Stimulated activated CD4-positive, alpha-beta T cell treated with anti-CD3 and anti-CD28 coated beads, TNF-alpha, amount 100 ng/mL, for 24 hours (primary cell): ENCODE results near the gene GREM2.

Experiments
- DNase-seq, 3 experiments: peaks; one replicate each; pipeline ENCODE4 v3.0.0-alpha.2; 2020; ENCODE audit warnings: low read depth in 3 of 3

Gene GREM2

DNA sequence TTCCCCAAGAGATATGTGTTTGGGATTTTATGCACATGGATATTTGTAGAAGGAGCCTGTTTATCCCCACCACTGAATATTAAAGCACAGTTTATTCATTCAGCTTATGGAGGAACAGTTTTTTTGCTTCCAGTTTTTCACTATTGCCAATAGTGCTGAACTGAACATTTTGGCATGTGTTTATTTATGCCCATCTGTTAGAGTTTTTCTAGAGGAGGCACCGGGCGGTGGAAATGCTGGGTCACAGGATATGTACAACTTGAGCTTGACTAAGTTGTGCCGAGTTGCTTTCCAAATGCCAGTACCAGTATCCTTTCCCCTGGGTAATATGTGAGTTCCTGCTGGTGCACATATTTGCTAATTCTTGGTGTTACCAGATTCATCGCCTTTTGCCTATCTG, 111.3 kb downstream of the GREM2 start:
- DNase-seq: no peak

DNA sequence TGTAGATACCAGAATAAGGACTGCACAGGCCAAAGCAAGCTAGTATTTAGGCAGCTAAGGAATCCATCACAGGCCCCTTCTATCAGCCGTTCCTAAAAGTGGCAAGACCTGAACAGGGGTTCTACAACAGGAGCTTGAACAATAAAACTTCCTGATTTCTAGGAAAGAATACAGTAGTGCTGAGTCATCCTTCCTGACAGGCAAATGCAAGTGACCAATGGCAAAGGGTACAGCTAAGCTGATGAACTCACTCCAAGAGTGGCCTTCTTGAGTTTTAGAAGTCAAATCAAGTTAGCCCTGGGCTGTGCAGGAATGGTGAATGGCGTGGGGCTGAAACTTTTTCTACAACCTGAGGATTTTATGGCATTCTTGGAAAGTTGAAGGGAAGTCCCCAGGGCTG, 112.9 kb downstream of the GREM2 start:
- DNase-seq: no peak

DNA sequence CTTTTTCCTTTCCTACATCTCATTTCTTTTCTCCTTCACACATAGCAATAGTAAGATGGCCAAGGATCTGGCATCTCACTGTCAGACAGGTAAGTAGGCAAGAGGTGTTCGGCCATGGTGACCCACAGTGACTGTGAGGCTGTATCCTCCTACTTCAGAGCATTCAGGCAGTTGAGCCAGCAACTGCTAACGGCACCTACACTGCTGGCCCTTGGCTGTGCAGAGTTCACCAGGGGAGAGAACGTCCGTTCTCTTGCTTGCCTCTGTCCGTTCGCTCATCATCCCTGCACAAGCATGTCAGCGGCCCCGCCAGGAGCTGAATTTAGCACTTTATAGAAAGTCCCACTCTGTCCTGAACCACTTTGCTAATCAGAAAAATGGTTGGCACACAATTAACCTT, 113.6 kb downstream of the GREM2 start:
- no peak for DNase-seq

DNA sequence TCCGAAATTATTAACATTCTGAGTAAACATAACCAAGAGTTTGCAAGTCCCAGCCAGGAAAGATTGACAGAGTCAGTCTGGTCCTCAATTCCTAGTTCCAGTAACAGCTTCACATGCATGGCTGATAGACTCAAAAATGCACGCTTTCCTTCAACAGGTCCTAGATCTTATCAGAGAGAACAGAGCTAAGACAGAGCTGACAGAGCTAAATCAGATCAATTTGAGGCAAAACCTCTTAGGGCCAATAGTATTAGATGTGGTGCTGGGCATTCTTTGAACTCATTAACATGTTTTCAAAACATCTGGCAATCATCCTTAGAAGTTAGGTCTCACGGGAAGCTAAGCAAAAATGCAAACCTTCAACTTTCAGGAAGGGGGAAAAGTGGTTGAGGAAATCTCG, 114.0 kb downstream of the GREM2 start:
- DNase-seq: no peak

DNA sequence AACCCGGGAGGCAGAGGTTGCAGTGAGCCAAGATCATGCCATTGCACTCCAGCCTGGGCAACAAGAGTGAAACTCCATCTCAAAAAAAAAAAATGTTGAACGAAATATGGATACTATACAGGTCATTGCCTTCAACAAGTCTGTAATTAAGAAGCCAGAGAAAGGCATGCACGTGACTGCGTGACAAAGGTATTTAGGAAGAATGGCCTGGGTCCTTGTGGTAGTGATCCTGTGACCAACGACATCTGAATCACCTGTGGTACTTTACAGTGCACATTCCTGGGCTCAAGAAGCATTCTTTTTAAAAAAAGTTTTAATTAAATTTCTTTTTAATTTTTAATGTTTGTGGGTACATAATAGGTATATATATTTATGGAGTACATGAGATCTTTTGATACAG, 115.0 kb downstream of the GREM2 start:
- no peak for DNase-seq

DNA sequence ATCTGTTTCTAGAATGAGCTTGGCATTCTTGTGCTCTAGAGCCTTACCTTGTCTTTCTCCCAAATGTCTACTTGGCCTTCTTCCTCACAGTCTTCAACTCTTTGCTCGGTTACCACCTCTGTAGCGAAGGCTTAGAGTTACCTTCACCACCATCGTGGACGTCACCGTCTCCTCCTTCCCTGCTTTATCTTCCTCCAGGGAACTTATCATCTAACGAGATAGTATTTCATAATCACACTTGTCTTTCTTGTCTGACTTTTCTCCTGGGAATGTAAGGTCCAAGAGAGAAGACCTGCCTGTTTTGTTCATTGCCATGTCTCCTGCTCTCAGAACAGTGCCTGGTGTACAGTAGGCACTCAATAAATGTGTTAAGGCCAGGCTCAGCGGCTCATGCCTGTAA, 115.6 kb downstream of the GREM2 start:
- no peak for DNase-seq

DNA sequence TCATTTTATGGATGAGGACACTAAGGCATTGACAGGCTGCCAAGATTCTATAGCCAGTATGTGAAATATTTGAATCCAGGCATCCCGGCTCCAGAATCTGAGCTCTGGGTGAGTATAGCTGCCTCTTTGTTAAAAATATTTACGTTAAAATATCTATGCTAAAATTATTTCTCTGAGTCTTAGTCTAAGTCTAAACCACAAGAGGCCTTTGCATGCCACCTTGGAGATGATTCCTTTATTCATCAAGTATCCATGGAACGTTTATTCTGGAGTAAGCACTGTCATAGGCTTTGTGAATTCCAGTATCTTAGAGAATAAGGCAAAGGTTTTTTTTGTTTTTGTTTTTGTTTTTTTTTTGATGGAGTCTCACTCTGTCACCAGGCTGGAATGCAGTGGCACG, 116.4 kb downstream of the GREM2 start:
- DNase-seq: no peak

DNA sequence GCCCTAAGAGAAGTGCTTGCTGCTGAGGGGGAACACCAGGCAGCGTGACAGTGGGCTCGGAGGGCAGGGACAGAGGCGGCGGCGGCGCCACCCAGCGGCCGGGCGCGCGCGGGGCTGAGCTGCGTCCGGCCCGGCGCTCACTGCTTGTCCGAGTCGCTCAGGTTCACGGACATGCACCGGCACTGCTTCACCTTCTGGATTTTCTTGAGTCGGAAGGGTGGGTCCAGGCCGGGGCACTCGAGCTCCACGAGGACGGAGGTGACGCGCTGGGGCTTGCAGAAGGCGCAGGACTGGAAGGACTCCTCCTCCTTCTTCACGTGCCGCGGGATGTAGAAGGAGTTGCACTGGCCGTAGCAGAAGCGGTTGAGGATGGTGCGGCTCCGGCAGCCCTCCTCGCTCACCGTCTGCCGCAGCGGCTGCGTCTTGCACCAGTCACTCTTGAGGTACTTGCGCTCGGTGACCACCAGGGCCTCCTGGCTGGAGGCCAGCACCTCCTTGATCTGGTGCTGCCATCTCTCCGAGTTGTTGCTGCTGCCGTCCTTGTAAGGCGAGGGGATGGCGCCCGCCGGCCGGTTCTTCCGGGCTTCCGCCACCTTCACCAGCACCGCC, 119.0 kb downstream of the GREM2 start:
- no peak for DNase-seq

DNA sequence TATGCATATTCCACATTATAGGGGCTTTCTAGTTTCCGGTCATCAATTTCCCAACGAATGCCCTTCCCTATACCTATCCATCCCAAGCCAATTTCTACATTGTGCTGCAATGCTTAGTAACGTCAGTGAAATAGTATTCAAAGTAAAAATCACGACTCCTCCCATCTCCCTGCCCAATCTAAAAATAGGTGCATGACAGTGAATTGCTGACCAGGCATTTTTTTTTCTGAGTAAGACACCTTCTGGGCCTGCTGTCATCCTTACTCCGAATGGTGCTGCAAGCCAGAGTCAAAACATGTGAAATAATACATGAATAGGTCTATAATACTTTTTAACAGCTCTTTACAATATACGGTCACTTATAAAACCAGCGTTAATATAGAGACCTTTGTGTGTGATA, 120.2 kb downstream of the GREM2 start:
- DNase-seq: no peak

DNA sequence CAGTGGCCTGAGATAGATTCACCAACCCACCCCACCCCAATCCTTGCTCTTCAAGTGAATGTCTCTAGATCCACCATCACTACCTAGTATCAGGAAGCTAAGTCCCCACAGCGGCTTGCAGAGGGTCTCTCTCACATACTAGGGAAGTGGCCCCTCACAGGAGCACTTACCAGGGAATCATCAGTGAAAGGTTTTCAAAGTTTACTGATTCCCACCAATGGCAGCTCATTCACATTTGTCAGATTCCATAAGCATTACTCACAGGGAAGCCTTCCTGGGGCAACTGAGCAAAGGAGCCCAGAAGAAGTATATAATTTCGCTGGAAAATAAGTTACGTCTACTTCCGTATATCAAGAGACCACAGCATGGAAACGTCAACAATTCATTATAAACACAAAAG, 120.8 kb downstream of the GREM2 start:
- no peak for DNase-seq

DNA sequence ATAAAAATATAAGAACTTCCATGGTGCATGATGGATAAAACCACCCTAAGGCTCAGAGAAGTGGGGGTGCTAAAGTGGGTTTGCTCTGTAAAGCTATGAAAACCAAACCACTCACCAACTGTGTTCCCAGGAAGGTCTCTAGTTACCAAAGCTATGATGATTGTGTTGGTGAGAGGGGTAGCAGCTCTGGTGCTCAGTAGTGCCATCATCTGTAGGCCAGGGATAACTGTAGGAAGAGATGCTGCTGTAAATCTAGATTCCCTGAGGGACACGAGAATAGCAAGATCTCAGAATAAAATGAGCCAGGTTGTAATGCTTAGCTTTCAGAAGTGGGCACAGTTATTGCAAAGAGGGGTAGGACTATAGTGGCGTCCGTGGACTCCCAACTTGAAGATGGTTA, 124.5 kb downstream of the GREM2 start:
- DNase-seq: no peak

DNA sequence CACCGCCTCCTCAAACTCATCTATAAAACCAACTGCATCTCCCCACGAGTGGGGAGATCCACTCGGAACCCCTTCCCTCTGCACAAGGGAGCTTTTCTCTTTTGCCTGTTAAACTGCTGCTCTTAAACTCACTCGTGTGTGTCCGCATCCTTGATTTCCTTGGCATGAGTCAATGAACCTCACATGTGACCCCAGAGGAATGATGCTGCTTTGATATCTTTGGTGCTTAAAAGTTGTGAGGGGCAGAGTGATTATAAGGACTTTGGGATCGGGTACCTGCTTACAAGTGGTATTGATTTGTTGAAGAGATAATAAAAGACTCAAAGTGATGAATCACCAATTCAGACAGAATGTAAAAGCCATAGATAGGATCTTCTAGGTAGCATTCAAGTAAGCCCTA, 125.3 kb downstream of the GREM2 start:
- DNase-seq: no peak

DNA sequence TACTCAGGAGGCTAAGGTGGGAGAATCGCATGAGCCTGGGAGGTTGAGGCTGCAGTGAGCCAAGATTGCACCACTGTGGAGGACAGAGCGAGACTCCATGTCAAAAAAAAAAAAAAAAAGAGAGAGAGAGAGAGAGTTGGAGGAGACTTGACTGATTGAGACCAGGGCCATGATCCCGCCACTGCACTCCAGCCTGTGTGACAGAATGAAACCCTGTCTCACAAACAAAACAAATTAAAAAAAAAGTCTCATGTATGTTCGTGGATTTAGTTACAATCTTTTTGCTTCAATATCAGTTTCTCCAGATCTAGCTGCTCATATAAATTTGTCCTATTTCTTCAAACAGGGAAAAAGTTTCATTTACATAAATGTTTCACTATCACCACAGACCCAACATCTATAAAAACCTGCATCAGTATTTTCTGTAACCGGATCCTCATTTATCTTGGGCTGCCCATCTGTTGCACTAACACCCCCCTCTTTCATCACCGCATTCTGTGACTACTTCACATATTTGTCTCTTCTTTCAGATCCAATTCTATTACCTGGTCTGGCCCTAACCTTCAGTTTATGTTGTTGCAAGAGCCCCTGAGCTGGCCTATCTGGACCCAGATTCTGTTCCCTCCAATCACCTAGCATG, 127.0 kb downstream of the GREM2 start:
- no peak for DNase-seq

DNA sequence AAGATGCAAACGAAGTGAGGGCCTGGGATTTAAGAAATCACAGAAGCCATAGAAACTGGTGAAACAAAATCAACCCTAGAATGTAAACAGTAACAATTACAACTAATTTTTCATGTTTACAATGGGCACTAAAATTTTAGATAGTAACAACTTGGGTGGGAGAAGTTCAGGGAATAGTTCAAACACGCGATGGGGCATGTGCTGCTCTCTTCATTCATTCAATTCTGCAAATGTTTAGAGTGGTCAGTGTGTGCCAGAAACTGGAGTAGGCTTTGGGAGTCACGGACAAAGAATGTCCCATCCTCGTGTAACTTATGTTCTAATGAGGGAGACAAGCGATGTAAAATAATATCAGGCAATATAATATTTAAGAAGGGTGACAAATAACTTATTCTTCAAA, 133.4 kb downstream of the GREM2 start:
- no peak for DNase-seq

DNA sequence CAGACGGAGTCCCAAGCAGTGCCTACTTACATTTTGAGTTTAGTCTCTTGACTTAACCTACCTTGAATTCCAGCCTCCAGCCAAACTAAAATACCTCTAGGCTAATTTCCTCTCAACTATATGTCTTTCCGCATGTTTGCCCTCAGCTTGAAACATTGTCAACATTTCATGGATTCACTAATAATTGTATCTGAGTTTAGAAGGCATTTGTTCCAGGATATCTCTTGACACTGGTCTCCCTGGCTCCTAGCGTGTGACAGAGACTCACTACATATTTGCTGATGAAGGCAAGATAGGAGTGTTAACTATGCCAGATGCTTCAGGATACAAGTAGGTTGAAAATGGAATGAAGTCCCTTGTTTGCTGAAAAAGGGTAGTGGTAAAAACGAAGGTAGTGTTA, 136.1 kb downstream of the GREM2 start:
- no peak for DNase-seq

DNA sequence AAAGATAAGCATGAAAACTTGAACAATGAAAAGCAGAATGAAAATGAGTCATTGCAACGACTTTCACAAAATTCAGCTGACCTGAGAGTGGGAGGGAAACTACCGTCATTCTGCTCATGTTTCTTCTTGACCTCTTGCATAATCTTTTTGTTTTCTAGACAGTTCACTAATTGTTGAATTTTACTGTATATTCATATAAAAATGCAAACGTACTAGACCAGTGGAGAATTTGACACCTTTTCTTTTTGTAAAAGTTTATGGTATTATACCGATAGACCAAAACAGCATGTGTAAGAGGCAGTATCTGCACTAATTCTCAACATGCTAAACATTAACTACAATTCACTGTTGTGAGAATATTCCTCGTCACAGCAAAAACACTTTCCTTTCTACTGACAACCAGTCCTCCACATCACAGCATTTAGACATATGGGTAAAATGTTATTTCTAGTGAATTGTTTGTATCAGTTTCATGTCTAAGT, 137.8 kb downstream of the GREM2 start:
- no peak for DNase-seq

DNA sequence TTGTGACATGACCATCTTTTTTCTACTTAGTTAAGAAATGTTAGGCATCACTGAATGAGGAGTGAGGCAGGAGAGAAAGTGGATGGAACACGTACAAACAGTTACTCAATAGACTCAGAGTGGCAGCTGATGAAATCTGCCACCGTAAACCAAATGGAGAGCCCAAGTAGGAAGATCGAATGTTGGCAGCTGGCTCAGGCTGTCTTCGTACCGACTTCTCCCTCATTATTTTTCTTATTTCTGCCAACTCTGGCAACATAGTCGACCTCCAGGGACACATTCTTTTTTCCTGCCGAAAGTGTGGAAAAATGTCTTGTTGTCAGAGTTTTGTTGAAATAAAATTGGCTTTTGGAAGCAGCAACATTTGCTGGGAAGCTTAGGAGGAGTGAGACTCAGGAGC, 143.3 kb downstream of the GREM2 start:
- no peak for DNase-seq

DNA sequence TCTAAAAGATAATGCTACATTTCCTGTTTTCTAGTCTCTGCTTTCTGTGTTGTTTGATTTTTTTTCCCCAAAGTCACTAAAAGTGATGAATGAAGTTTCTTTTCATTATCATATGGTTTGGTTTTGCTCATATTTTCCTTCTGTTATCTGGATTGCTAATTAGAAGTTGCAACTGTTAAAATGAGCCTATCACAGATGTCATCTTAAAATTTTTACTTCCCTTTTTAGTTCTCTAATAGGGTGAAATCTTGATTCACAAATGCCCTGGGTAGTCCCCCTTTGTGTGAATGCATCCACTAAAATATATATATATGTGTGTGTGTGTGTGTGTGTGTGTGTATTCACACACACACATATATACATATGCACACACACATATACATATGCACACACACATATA, 144.1 kb downstream of the GREM2 start:
- no peak for DNase-seq

DNA sequence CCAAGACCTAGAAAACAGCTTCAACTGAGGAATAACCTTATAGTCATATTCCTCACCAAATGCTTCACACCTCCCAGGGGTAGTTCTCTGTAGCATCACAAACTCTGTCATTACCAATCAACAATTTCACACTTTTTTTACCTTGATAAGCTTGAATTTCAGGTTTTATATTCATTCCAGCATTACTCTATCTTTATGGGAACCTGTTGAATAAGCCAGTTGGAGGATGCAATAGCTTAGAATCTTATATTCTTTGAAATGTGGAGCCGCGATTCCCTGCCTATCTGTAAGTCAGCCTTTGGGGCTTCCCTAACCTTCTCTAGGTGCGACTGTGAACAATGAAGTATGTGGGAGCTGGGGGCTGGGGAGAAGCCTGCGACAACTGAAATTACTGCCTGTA, 145.4 kb downstream of the GREM2 start:
- DNase-seq: no peak

DNA sequence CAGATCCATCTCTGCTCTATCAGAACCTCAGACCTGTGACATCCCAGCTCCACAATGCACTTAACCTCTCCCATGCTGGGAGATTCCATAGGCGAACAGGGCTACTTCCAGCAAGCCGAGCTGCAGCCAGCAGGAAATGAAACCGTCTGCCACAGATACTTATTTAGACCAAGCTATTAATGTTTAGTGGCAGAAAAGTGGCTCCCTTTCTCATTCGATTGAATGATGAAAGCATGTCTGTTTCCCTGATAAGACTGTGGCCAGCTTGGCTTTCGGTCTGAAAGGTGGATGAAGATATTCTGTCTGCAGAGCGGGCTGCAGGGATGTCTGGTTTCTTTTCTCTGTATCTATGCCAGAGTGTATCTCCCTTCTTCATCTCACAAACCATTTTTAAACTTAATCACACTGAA, 146.4 kb downstream of the GREM2 start:
- DNase-seq: no peak

DNA sequence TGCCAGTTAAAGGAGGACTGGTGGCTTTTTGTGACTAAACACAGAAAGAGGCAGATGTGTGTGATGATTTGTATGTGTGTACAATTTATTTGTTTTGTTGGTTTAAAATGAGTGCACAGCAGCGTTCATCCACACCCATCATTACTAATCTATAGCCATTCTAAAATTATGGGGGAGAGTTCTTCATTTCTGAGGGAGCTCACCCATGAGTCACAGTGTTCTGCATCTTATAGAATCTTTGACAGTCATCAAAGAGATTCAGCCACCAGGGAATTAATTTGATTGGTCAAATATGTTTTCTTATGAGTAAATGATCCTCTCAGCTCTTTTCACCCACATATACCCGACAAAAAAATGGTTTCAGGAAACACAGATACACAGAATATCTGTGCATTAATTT, 147.9 kb downstream of the GREM2 start:
- no peak for DNase-seq

DNA sequence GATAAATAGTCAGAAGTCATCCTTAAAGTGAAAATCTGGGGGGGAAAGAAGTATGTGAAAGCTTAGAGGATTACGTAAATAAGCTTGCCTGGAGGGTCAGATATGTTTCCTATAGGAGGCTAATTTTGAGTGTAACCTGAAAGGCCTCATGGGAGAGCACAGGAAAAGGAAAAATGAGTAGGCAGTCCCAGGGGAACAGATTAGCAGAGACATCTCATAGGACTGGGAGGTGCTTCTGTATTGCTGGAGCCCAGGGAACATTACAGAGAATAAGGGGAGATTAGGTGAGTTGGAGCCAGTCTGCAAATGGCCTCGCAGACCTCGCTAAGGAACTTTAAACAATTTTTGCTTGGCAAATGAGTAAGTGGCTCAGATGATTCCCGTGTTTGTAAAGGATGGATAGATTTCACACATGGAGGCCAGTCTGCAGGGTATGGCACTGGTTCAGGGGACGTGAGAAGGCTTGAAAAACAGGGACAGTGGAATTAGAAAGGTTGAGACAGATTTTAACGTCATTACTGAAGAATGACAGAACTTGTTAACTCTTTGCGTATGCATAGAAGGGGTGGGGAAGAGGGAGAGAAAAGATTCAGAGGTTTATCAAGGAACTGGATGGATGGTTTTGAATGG, 149.1 kb downstream of the GREM2 start:
- DNase-seq: no peak

DNA sequence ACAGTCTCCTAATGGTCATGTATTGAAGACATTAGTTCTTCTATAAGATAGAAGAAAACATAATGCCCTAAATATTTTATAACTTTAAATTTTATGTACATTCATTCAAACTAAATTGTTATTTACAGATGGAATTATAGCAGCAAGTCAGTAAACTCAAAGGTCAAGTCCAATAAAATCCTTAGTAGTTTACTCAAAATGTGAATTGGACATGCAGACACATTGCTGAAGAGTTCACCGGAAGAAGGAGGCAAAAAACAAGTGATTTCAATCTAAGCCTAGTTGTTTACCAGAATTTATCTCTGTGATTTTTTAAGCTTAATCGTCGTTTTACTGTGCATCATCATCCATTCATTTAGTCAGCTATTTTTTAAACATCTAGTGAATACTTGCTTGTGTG, 149.7 kb downstream of the GREM2 start:
- no peak for DNase-seq

DNA sequence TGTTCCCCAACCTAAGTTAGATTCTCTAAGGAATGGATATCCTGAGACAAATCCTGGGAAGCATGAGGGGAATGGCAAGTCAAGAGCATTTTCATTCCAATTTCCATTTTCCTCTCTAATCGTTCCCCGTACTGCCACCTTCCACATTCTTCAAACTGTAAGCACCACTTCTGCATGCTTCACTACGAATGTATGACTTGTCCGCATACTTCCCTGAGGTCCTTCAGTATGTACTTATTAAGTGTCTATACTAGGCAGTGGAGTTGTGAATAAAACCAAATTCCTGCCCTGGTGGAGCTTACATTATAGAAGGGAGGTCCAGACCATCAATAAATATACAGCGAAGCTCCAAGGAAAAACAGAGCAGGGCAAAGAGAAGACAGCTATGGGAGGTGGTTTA, 154.8 kb downstream of the GREM2 start:
- no peak for DNase-seq
